GM13977 (cell line): ENCODE measurements around the gene CHDH.

Source experiments
- DNase-seq: peaks from one replicate; pipeline ENCODE4 v3.0.0; 2012; ENCODE audit warnings: low spot score
- CTCF ChIP-seq: IDR thresholded peaks from 2 replicates; pipeline ENCODE4 v1.5.1; 2012; ENCODE audit warnings: mild to moderate bottlenecking, control low read depth; ENCODE audit not compliant: insufficient read depth; ENCODE audit errors: extremely low read depth, missing control alignments
- in situ Hi-C: fragments of 300-500 bp; cut with MboI; formaldehyde crosslinking; loops from one replicate; pipeline ENCODE4 v1.12.0; 2022; ENCODE audit warnings: low sequenced_read_pairs, low pct_unique_long_range_greater_than_20kb, mixed read lengths, inconsistent platforms; ENCODE audit not compliant: unreplicated experiment

The CHDH gene

GRCh38 chr3:53768478-53769459, 77.5 kb downstream of the CHDH start:
- TF ChIP-seq CTCF: no peak
- in situ Hi-C loops: no loop called here
- DNase-seq: no peak

- DNase-seq: no peak
- TF ChIP-seq CTCF: no peak
- in situ Hi-C loops: no loop called here
Observed at GRCh38 chr3:53766706-53767105, 79.5 kb downstream of the CHDH start.

- DNase-seq: no peak
- TF ChIP-seq CTCF: no peak
- in situ Hi-C loops: no loop called here
Observed at GRCh38 chr3:53765753-53766152, 80.5 kb downstream of the CHDH start.

- no peak for DNase-seq
- in situ Hi-C loops: no loop called here
- no peak for TF ChIP-seq CTCF
Observed at GRCh38 chr3:53764026-53764775, 82.0 kb downstream of the CHDH start.

GRCh38 chr3:53763353-53763752, 82.9 kb downstream of the CHDH start:
- in situ Hi-C loops: no loop called here
- DNase-seq: no peak
- no peak for TF ChIP-seq CTCF
